ENCODE results near the gene WNT3.
"Not testable (repeated sequence)": the region's sequence is repeated elsewhere in the genome, so short reads cannot be mapped to it uniquely, and the experiment has no call there.

Gene WNT3

GRCh38 chr17:46818316-46818928, at the start of gene WNT3:
Gene WNT3, minus strand, starts transcription at chr17:46818692. Its CDS starts 95 bp downstream, at chr17:46818597.
- DNase-seq: peak; percentile 61

GRCh38 chr17:46866747-46867146, 48.3 kb upstream of the WNT3 start:
- DNase-seq: no peak

- DNase-seq: no peak
Measured at GRCh38 chr17:46866325-46866724, 47.8 kb upstream of the WNT3 start.

GRCh38 chr17:46865100-46865499, 46.6 kb upstream of the WNT3 start:
- DNase-seq: no peak

GRCh38 chr17:46863383-46864121, 45.1 kb upstream of the WNT3 start:
- no peak for DNase-seq

GRCh38 chr17:46862949-46863348, 44.5 kb upstream of the WNT3 start:
- no peak for DNase-seq

GRCh38 chr17:46859996-46860395, 41.5 kb upstream of the WNT3 start:
- no peak for DNase-seq

GRCh38 chr17:46857600-46857999, 39.1 kb upstream of the WNT3 start:
- no peak for DNase-seq

GRCh38 chr17:46854948-46855347, 36.5 kb upstream of the WNT3 start:
- DNase-seq: no peak

GRCh38 chr17:46854515-46854914, 36.0 kb upstream of the WNT3 start:
- no peak for DNase-seq

- DNase-seq: no peak
Measured at GRCh38 chr17:46853896-46854444, 35.5 kb upstream of the WNT3 start.

GRCh38 chr17:46851029-46851741, 32.7 kb upstream of the WNT3 start, which contains the start of gene WNT9B:
Gene WNT9B, plus strand, starts transcription at chr17:46851583. Its CDS starts 56 bp downstream, at chr17:46851639.
- peak; percentile 16 for DNase-seq

GRCh38 chr17:46850688-46851028, 32.2 kb upstream of the WNT3 start:
- no peak for DNase-seq

- no peak for DNase-seq
Measured at GRCh38 chr17:46848534-46848933, 30.0 kb upstream of the WNT3 start.

- no peak for DNase-seq
Measured at GRCh38 chr17:46847204-46848191, 29.0 kb upstream of the WNT3 start.

GRCh38 chr17:46842835-46843234, 24.3 kb upstream of the WNT3 start:
- no peak for DNase-seq

- peak; percentile 31 for DNase-seq
Measured at GRCh38 chr17:46841561-46842379, 23.3 kb upstream of the WNT3 start.

GRCh38 chr17:46840596-46840995, 22.1 kb upstream of the WNT3 start:
- DNase-seq: not testable (repeated sequence)

GRCh38 chr17:46839211-46839610, 20.7 kb upstream of the WNT3 start:
- no peak for DNase-seq

- no peak for DNase-seq
Measured at GRCh38 chr17:46837521-46837920, 19.0 kb upstream of the WNT3 start.

- no peak for DNase-seq
Measured at GRCh38 chr17:46836500-46836899, 18.0 kb upstream of the WNT3 start.

All from stimulated activated CD4-positive, alpha-beta T cell treated with anti-CD3 and anti-CD28 coated beads, Interleukin-12 subunit alpha, Interleukin-12 subunit beta, amount 100 ng/mL, for 4 hours (primary cell).